NCI-H1694 (cell line): ENCODE measurements around the gene BTBD17.

Experiments used
- DNase-seq: peaks from one replicate; lab custom pipeline; 2025; lab: John Stamatoyannopoulos, UW

BTBD17 gene

DNA sequence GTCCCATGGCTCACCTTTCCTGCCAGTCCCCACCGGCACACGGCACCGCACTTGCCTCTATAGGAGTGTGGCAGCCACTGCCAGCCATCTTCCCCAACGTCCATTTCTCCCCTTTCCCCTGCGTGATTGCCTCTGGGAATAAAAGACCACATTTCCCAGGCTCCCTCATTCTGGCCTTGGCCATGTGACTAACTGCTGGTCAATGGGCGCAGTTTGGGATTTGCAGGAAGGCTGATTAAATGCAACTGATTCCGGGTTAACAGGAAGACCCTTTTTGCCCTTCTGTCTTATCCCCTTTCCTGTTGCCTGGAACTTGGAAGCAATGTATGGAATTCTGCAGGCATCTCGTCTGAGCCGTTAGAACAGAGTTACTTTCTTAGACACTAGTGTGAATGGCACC lies 3.0 kb downstream of the BTBD17 start:
- DNase-seq = no peak

DNA sequence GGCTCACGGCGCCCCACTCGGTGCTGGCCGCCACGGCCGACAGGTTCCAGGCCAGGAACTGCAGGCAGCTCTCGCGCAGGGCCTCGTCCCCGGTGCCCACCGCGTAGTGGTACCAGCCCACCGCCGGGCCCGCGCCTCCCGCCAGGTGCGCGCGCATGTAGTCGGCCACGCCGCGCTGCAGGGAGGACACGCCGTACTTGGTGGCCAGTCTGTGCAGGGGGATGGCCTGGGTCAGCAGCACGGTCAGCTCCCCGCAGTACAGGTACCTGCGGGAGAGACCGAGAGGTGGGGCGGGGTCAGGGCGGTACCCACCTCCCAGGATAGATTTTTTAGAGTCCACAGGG lies 4.2 kb downstream of the BTBD17 start:
- no peak for DNase-seq

DNA sequence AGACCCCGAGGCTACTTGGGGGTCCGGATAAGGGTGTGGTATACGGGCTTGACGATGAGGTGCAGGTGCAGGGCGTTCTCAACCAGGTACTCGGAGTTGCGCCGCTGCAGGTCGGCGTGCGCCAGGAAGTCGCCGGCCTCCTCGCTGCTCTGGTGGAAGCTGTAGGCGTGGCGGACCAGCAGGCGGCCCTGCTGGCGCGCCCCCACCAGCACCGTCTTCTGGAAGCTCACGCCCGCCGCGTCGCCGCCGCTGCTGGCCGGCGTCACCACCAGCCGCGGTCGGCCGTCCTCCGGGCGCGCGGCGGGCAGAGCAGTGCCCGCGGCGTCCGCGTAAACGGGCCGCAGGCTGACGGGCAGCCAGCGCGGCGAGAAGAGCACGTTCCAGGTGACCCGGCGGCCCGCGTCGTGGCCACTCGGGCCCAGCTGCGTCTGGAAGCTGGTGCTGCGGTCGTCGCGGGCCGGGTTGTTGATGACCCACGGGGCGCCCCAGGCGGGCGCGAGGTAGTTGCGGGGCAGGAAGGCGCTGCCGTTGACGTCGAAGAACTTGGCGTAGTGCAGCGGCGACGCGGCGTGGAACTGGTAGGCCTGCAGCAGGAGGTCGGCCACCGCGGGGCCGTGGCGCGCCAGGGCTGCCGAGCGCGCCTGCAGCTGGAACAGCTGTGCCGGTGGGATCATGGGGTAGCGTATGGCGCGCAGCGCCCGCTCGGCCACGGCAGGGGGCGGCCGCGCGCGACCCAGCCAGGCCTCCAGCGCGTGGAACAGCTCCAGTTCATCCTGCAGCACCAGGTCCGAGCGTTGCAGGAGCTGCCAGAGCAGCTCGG lies 4.8 kb downstream of the BTBD17 start:
- DNase-seq = no peak

DNA sequence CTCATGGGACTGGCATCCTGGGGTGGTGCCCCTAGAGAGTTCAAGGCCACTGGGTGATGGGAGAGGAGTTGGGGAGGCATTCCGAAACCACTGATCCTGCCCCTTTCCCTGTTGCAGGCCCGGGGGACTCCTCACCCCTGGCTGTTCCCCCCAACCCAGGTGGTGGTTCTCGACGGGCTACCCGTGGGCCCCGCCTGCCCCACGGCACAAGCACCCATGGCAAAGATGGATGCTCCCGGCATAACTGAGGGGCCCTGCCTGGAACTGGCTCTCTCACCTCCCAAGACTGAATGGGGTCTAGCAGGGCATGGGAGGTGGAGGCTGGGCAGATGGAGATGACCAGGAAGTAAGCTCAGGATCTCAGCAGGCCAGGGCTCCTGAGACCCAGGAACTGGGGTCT lies 6.6 kb downstream of the BTBD17 start:
- no peak for DNase-seq

DNA sequence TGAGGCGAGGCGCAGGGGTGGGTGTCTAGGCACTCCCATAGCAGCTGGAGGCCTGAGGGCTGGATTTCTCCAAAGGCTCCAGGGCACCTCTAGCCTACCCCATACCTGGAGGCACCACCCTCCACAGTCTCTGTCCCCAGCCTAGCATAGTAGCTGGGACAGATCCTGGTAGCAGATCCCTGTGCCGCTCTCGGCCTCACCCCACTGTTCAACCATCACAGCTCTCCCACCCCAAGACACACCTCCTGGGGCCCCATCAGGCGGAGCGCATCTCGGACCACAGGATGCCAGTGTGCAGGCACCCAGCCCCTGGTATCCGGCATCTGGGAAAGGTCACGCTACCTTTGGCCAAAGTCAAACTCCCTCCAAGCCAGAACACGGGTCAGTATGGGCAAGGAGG lies 7.1 kb downstream of the BTBD17 start:
- no peak for DNase-seq

DNA sequence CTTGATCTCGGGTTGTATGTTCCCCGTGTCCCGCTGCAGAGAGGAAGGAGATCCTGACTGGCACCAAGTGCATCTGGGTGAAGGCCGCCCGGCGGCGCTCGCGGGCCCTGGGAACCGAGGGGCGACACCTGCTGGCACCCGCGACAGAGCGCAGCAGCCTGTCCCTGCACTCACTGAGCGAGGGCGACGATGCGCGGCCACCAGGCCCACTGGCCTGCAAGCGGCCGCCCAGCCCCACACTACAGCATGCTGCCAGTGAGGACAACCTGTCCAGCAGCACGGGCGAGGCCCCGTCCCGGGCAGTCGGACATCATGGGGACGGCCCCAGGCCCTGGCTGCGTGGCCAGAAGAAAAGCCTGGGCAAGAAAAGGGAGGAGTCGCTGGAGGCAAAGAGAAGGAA lies 7.5 kb downstream of the BTBD17 start:
- DNase-seq = no peak

DNA sequence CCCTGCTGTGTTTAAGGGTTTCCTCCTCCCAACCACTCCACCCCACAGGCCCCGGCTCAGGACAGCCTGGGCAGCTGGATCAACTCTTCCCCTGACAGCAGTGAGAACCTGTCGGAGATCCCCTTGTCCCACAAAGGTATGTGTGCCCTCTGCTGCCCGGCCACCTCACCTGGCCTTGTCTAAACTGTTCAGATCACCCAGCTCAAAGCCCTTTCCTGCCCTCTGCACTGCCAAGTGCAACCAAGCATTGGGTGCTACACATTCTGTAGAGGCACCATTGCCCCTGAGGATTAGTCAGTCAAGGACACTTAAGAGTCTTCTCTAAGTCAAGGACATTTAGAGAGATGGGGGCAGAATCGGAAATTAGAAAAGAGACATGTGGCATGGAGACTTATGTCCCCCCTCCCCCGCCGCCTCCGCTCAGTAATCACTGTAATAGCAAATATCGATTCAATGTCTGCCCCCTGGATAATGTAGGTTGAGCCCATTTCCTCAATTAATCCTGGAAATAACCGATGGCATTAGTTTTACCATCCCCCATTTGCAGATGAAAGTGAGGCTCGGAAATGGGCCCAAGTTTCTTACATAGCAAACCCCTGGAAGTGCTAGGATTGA lies 8.1 kb downstream of the BTBD17 start:
- no peak for DNase-seq

DNA sequence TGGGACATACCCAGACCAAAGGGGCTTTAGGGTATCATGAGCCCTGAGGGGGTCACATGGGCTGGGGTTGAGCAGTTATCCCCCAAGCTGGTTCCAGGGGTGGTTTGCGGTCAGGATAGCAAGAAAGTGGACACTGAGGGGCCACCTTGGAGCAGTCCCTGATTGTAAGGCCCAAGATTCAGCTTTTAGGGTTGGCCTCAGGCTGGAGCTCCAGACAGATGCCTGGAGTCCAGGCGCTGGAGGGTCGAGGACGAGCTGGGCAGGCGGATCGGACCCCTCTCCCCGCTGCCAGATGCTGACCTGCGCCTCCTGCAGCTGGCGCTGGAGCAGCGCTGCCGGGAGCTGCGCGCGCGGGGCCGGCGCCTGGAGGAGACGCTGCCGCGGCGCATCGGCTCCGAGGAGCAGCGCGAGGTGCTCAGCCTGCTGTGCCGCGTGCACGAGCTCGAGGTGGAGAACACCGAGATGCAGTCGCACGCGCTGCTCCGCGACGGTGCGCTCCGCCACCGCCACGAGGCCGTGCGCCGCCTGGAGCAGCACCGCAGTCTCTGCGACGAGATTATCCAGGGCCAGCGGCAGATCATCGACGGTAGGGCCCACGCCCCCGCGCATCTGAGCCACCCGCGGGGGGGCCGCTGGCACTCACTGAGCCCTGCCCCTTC lies 10.0 kb downstream of the BTBD17 start:
- DNase-seq = no peak

DNA sequence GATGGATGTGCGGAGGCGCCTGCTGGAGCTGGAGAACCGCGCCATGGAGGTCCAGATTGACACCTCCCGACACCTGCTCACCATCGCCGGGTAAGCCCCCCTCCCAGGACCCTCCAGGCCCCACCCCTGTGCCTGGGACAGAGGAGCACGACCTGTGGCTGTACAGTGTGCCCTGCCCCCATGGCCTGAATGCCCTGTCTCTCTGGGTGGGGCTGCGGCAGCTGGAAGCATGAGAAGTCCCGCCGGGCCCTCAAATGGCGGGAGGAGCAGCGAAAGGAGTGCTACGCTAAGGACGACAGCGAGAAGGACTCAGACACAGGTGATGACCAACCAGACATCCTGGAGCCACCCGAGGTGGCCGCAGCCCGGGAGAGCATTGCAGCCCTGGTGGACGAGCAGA lies 11.2 kb downstream of the BTBD17 start:
- DNase-seq = no peak

DNA sequence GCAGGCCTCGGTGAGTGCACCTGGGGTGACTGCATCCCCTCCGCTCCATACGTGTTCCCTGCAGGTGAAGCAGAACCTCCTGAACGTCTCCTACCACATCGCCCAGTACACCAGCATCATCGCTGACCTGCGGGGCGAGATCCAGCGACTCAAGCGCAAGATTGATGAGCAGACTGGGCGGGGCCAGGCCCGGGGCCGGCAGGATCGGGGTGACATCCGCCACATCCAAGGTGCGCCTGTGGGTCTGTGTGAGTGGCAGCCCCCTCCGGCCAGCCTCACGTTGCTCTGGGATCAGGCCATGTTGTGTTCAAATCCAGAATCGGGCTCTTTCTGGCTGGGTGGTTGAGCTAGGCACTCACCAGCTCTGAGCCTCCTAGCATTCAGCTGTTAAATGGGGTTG lies 12.5 kb downstream of the BTBD17 start:
- no peak for DNase-seq

DNA sequence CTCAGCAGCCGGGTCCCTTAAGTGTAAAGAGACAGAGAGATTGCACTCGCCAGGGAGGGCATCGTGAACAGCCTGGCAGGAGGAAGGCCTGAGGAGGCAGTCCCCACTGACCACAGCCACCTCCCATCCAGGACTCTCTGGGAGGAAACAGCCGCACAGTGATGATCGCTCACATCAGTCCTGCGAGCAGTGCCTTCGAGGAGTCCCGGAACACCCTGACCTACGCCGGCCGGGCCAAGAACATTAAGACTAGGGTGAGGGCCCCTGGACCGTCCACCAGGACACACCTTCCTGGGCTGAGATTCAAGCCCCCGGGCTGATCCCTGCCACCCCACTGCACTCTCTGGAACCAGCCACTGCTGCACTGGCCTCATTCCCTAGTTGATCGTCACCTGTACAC lies 14.0 kb downstream of the BTBD17 start:
- no peak for DNase-seq

DNA sequence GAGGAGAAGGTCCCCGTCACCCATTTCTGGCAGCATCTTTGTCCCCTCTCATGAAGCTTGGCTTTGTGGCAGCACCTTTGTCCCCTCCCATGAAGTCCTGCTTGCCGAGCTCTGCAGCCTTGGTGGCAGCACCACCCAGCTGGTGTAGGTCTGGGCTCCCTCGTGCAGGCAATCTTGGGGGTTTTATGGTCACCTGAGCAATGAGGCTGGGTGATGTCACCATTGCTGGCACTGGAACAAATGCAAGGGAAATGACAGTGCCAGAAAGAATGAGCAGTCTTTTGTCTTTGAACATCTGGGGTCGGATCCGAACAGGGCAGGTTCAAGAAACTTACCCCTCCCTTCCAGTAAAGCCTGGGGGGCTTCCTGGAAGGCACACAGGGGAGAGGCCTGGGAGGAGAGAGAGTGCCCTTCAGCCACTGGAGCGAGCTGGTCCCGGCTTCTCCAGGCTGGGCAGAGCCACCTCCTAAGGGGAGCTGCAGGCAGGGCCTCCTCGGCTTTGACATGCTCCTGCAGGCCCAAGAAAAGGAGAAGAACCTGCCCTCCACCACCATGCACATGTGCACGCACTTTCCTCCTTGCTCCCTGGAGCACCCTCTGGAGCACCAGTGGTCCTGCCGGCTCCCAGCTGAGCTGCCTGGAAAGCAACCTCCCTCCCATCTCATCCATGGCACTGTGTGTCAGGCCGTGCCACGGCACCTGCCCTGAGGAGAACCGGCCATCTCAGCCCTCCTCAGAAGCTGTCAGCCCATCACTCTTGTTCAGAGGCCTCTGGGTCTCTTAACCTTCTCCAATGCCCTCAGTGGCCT lies 16.0 kb downstream of the BTBD17 start:
- peak; percentile 38 for DNase-seq

DNA sequence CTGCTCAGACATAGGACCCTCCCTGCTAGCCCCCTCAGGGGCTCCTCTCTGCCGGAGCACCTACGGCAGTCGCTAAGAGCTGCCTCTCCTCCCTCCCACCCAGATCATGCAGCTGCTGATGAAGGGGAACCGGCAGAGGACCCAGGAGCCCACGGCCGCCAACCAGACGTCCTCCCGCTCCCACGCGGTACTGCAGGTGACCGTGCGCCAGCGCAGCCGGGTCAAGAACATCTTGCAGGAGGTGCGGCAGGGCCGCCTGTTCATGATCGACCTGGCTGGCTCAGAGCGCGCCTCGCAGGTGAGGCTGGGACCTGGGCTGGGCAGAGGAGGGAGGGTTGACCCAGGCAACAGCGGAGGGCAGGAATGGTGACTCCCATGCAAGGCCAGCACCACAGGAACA lies 17.0 kb downstream of the BTBD17 start:
- no peak for DNase-seq

DNA sequence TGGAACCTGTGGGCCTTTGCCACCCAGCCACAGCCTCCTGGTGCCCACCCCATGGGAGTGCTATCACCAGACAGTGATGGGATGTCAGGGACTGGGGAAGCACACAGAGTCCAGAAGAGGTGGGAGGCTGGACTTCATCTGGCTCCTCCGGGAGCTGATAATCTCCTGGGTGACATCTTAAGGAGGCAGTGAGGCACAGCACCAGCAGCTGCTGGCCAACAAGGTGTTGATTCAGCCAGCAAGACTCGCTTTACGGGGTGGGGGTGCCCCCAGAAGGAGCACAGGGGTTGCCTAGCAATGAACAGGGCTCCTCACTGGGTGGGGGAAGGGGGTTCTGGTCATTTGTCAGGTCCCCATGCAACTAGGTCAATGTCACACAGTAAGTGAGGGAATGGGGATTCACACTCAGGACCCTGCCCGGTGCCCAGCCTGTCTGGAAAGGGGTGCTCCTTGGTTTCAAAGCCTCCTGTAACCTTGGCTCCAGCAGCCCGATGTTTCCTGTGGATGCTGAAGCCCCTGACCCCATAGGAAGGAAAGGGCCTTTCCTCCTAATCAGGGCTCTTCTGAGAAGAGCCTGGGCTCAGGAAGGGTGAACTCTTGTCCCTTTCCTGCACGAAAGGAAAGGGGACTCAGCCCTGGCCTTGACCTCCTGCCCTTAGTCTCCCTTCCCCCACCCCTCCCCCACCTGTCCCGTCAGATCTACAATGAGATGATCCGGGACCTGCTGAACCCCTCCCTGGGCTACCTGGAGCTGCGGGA lies 18.0 kb downstream of the BTBD17 start:
- DNase-seq = no peak

DNA sequence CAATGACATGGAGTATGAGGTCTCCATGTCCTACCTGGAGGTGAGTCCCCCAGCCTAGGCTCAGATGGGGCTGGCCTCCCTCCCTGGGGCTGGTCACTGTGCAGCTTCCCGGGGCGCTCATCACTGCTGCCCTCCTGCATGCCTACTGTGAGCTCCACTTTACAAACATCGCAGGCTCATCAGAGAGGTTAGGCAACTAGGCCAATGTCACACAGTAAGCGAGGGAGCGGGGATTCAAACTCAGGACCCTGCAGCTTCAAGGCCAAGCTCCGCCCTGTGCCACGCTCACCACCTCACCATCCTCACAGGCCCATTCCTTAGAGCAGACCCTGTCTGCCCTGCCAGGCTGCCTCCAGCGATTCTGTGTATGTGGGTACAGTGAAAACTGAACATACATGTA lies 18.5 kb downstream of the BTBD17 start:
- DNase-seq = no peak

DNA sequence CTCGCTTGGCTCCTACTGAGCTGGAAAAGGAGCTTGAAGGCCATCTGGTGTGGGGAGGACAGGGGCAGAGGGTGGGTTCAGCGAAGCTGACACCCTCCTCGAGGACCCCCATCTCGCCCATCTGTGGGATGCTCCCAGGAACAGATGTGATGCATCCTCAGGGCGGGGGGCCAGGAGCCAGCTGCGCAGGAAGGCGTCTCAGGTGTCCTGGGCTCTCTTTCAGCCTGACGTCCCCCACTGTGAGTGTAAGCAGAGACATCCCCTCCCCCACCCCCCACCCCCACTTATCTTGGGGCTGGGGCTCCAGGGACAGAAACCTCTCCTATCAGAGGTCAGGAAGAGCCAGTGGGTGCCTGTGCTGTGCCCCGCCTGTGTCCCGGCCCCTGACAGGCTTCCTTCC lies 19.4 kb downstream of the BTBD17 start:
- DNase-seq = peak; percentile 37

DNA sequence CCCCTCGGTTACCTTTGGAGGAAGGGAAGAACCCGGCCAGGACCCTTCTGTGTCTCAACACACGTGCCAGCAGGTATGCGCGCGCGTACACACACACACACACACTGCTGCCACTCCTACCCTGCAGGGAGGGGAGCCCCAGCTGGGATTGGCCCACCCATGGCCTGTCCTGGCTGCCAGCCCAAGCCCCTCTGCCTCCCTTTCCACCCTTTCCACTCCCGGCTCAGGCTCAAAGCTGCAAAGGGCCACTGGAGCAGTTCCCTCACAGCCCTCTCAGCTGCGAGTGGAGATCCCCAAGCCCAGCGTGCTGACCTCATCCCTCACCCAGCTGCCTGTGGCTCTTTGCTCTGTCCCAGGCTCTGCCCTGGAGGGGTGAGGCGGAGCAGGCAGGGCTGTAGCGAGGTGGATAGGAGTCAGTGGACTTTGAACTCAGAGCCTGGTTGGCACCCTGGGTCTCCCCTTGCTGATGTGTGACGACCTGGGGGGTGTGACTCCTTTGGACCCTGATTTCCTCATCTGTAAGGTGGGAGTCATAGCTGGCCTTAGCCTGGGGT lies 21.1 kb downstream of the BTBD17 start:
- peak; percentile 70 for DNase-seq

DNA sequence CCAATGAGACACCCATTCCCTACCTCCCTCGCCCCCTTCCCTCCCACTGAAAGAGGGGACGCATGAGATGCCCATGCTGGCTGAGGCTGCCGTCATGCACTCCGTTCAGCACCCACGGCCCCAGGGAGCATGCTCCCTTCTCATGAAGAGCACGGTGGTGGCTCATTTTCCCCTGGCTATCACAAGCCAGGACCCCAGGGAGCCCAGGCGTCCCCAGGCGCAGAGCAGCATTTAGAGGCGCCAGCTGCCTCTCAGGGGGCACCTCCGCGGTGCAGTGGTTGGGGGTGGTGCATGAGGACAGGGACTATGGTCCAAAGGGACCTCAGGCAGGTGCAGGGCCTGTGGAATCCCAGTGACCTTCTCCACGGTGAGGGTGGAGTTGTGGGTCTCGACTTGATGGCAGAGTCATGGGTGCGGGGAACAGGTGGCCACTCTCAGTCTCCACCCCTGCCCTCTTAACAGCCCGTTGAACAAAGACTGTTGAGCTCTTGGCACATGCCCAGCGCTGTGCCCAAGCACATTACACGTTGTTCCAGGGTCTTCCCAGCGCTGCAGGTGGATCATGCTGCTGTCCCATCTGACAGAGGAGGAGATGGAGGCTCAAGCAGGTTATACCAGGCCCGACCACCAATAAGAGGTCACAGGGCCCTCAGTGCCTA lies 22.0 kb downstream of the BTBD17 start:
- DNase-seq = peak; percentile 44

DNA sequence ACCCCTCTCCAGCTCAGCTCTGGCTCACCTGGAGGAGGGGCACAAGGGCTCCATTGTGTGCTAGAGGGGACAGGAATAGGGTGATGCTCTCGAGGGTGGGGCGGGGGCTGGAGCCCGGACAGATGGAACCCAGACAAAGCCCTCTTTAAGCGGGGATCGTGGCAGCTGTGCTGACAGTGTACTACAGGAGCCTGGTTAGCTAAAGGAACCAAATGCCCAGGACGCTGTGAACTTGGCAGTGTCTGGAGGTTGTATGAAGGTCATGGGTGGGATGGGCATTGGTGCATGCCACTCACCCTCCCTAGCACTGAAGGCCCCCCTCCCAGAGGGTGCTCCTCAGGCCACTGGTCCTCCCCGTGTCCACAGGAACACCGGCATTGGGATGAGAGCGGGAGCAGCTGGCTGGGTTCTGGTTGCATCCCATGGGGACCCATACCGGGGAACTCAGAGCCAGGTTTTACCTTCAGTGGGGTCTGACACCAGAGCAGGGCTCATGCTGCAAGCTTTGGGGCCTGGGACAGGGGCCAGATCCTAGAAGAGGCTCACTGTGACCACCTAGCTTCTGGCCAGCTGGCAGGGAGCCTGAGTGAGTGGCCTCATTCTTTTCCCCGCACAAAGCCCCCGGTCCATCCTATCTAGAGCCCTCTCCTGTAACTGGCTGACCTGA lies 23.7 kb downstream of the BTBD17 start:
- DNase-seq = peak; percentile 76

DNA sequence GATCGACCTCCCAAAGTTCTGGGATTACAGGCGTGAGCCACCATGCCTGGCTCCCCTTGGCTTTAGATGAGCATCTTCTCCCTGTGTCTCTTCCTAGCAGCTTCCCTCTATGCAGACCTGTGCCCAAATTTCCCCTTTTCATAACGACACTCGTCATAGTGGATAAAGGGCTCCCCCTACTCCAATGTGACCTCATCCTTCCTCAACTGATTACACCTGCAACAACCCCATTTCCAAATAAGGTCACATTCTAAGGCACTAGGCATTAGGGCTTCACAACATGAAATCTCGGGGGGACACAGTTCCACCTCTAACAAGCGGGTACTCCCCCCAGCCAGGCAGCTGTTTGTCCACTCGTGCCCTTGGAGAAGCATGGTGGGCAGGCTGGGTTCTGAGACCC lies 25.4 kb downstream of the BTBD17 start:
- DNase-seq = no peak
